Measurements from ENCODE around the gene SGPL1.

The SGPL1 gene

DNA sequence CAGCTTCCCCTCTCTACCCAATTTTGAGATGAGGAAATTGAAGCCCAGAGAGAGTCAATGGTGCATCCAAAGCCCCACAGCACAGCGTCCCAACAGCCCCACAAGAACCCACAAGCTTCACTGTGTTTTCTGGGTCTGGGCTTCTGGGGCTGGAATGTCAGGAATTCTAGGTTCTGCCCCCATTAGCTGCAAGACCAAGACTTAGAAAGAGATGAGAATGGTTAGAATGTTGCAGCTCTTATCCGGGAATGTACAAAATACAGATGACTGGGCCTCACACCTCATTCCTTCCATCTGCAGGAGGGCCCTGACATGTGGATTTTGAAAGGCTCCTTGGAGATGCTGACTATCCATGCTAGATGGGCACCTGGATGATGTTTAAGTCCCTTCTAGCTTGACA is 6.0 kb upstream of the SGPL1 start:
- H3K18ac ChIP-seq (ENCODE audit: low read length) = no peak overlapping the region
- peaks cover 5 to 10% of the 10 kb centered on the region in 2 experiments for H3K4me1 ChIP-seq (ENCODE audit: control insufficient read depth in 1 of 2, insufficient read depth in 2 of 2, low read length in 2 of 2)
- no peaks in the 10 kb centered on the region for H3K27me3 ChIP-seq (ENCODE audit: insufficient read depth, low read length)
- no peak overlapping the region for H3K9ac ChIP-seq (ENCODE audit: low read length)
- no peak overlapping the region for H3K23ac ChIP-seq (ENCODE audit: low read length)
- no peak overlapping the region for H4K12ac ChIP-seq (ENCODE audit: low read depth, low read length)
- no peak overlapping the region for H2BK5ac ChIP-seq (ENCODE audit: low read depth, low read length, poor library complexity)
- H3K36me3 ChIP-seq (ENCODE audit: control insufficient read depth in 1 of 2, insufficient read depth in 2 of 2, low read length in 2 of 2) = no peaks in the 10 kb centered on the region
- no peak overlapping the region for H3K14ac ChIP-seq (ENCODE audit: low read length)
- H2BK12ac ChIP-seq (ENCODE audit: low read length) = no peak overlapping the region
- no peaks in the 10 kb centered on the region for H3K79me1 ChIP-seq (ENCODE audit: low read length)
- H3K79me2 ChIP-seq (ENCODE audit: control insufficient read depth, insufficient read depth, low read length, poor library complexity) = no peaks in the 10 kb centered on the region
- H3K4me3 ChIP-seq (ENCODE audit: low read depth, low read length) = no peak overlapping the region
- no peak overlapping the region for H2BK120ac ChIP-seq (ENCODE audit: insufficient read depth, low read length, poor library complexity)
- H3K9me3 ChIP-seq (ENCODE audit: insufficient read depth, low read depth, low read length) = peaks cover 2% of the 10 kb centered on the region
- DNase-seq = no peak
- H3K4ac ChIP-seq (ENCODE audit: low read depth, low read length) = no peak overlapping the region
- WGBS (ENCODE audit: extremely low coverage, insufficient coverage, insufficient read length) = no CpG with 5 or more reads among the region's 2 CpGs
- H4K8ac ChIP-seq (ENCODE audit: low read depth, low read length) = no peak overlapping the region
- no peak overlapping the region for H4K91ac ChIP-seq (ENCODE audit: low read depth, low read length)
- no peak overlapping the region for H3K27ac ChIP-seq (ENCODE audit: low read depth, low read length)
- no peak overlapping the region for H2AK5ac ChIP-seq (ENCODE audit: low read length)
- H3K4me2 ChIP-seq (ENCODE audit: low read length) = no peak overlapping the region
- no peak overlapping the region for H2AFZ ChIP-seq (ENCODE audit: insufficient read depth, low read length, poor library complexity)

GRCh38 chr10:70810967-70811366 is 4.8 kb upstream of the SGPL1 start:
- H3K4me2 ChIP-seq (ENCODE audit: low read length) = no peak overlapping the region
- H2BK12ac ChIP-seq (ENCODE audit: low read length) = no peak overlapping the region
- no peak overlapping the region for H2BK120ac ChIP-seq (ENCODE audit: insufficient read depth, low read length, poor library complexity)
- no peak overlapping the region for H3K27ac ChIP-seq (ENCODE audit: low read depth, low read length)
- H4K12ac ChIP-seq (ENCODE audit: low read depth, low read length) = no peak overlapping the region
- H3K23ac ChIP-seq (ENCODE audit: low read length) = no peak overlapping the region
- no peak overlapping the region for H4K8ac ChIP-seq (ENCODE audit: low read depth, low read length)
- H3K18ac ChIP-seq (ENCODE audit: low read length) = no peak overlapping the region
- H3K9ac ChIP-seq (ENCODE audit: low read length) = no peak overlapping the region
- WGBS (ENCODE audit: extremely low coverage, insufficient coverage, insufficient read length) = no CpG with 5 or more reads among the region's 1 CpG
- no peak overlapping the region for H3K4ac ChIP-seq (ENCODE audit: low read depth, low read length)
- H2AFZ ChIP-seq (ENCODE audit: insufficient read depth, low read length, poor library complexity) = no peak overlapping the region
- H3K79me1 ChIP-seq (ENCODE audit: low read length) = peaks cover 2% of the 10 kb centered on the region
- DNase-seq = no peak
- peaks cover 2% of the 10 kb centered on the region for H3K9me3 ChIP-seq (ENCODE audit: insufficient read depth, low read depth, low read length)
- no peak overlapping the region for H2AK5ac ChIP-seq (ENCODE audit: low read length)
- no peak overlapping the region for H3K4me3 ChIP-seq (ENCODE audit: low read depth, low read length)
- H3K27me3 ChIP-seq (ENCODE audit: insufficient read depth, low read length) = no peaks in the 10 kb centered on the region
- peaks cover 2% of the 10 kb centered on the region for H3K79me2 ChIP-seq (ENCODE audit: control insufficient read depth, insufficient read depth, low read length, poor library complexity)
- H3K14ac ChIP-seq (ENCODE audit: low read length) = no peak overlapping the region
- H3K4me1 ChIP-seq (ENCODE audit: control insufficient read depth in 1 of 2, insufficient read depth in 2 of 2, low read length in 2 of 2) = peaks cover 5 to 10% of the 10 kb centered on the region in 2 experiments
- H3K36me3 ChIP-seq (ENCODE audit: control insufficient read depth in 1 of 2, insufficient read depth in 2 of 2, low read length in 2 of 2) = no peaks in the 10 kb centered on the region
- no peak overlapping the region for H4K91ac ChIP-seq (ENCODE audit: low read depth, low read length)
- H2BK5ac ChIP-seq (ENCODE audit: low read depth, low read length, poor library complexity) = no peak overlapping the region

DNA sequence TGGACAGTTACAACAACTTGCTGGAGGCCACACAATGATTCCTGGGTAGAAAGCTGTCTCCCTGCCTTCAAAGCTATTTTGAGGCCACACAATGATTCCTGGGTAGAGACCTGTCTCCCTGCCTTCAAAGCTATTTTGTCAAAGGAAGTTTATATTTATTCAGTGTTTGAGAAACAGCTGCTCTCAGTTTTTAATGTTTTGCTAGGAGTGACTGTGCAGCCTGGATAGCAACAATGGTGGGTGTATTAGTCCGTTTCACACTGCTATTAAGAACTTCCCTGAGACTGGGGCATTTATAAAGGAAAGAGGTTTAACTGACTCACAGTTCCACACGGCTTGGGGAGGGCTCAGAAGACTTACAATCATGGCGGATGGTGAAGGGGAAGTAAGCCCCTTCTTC is 3.9 kb upstream of the SGPL1 start:
- H2BK5ac ChIP-seq (ENCODE audit: low read depth, low read length, poor library complexity) = no peak overlapping the region
- no peak overlapping the region for H4K8ac ChIP-seq (ENCODE audit: low read depth, low read length)
- DNase-seq = no peak
- H4K12ac ChIP-seq (ENCODE audit: low read depth, low read length) = no peak overlapping the region
- no CpG with 5 or more reads among the region's 3 CpGs for WGBS (ENCODE audit: extremely low coverage, insufficient coverage, insufficient read length)
- H2BK12ac ChIP-seq (ENCODE audit: low read length) = no peak overlapping the region
- H3K9ac ChIP-seq (ENCODE audit: low read length) = no peak overlapping the region
- H2AK5ac ChIP-seq (ENCODE audit: low read length) = no peak overlapping the region
- H3K79me2 ChIP-seq (ENCODE audit: control insufficient read depth, insufficient read depth, low read length, poor library complexity) = peaks cover 4% of the 10 kb centered on the region
- no peak overlapping the region for H3K14ac ChIP-seq (ENCODE audit: low read length)
- H4K91ac ChIP-seq (ENCODE audit: low read depth, low read length) = no peak overlapping the region
- H3K9me3 ChIP-seq (ENCODE audit: insufficient read depth, low read depth, low read length) = peaks cover 2% of the 10 kb centered on the region
- H3K4me3 ChIP-seq (ENCODE audit: low read depth, low read length) = no peak overlapping the region
- H3K36me3 ChIP-seq (ENCODE audit: control insufficient read depth in 1 of 2, insufficient read depth in 2 of 2, low read length in 2 of 2) = no peaks in the 10 kb centered on the region
- no peak overlapping the region for H3K4ac ChIP-seq (ENCODE audit: low read depth, low read length)
- H3K4me1 ChIP-seq (ENCODE audit: control insufficient read depth in 1 of 2, insufficient read depth in 2 of 2, low read length in 2 of 2) = peaks cover 5 to 10% of the 10 kb centered on the region in 2 experiments
- H3K18ac ChIP-seq (ENCODE audit: low read length) = no peak overlapping the region
- no peak overlapping the region for H2AFZ ChIP-seq (ENCODE audit: insufficient read depth, low read length, poor library complexity)
- no peak overlapping the region for H2BK120ac ChIP-seq (ENCODE audit: insufficient read depth, low read length, poor library complexity)
- no peaks in the 10 kb centered on the region for H3K27me3 ChIP-seq (ENCODE audit: insufficient read depth, low read length)
- peaks cover 7% of the 10 kb centered on the region for H3K79me1 ChIP-seq (ENCODE audit: low read length)
- no peak overlapping the region for H3K4me2 ChIP-seq (ENCODE audit: low read length)
- no peak overlapping the region for H3K23ac ChIP-seq (ENCODE audit: low read length)
- no peak overlapping the region for H3K27ac ChIP-seq (ENCODE audit: low read depth, low read length)

- no peak overlapping the region for H2BK12ac ChIP-seq (ENCODE audit: low read length)
Observed at GRCh38 chr10:70812814-70813213, 2.9 kb upstream of the SGPL1 start.

More at GRCh38 chr10:70812814-70813213, 2.9 kb upstream of the SGPL1 start:
- no CpG with 5 or more reads among the region's 4 CpGs for WGBS (ENCODE audit: extremely low coverage, insufficient coverage, insufficient read length)
- no peak overlapping the region for H2BK5ac ChIP-seq (ENCODE audit: low read depth, low read length, poor library complexity)
- no peak overlapping the region for H3K4me2 ChIP-seq (ENCODE audit: low read length)
- H3K23ac ChIP-seq (ENCODE audit: low read length) = no peak overlapping the region
- H2AK5ac ChIP-seq (ENCODE audit: low read length) = no peak overlapping the region
- peaks cover 8 to 10% of the 10 kb centered on the region in 2 experiments for H3K4me1 ChIP-seq (ENCODE audit: control insufficient read depth in 1 of 2, insufficient read depth in 2 of 2, low read length in 2 of 2)
- peaks cover 0 to 2% of the 10 kb centered on the region in 2 experiments for H3K36me3 ChIP-seq (ENCODE audit: control insufficient read depth in 1 of 2, insufficient read depth in 2 of 2, low read length in 2 of 2)
- H2AFZ ChIP-seq (ENCODE audit: insufficient read depth, low read length, poor library complexity) = no peak overlapping the region
- H3K4me3 ChIP-seq (ENCODE audit: low read depth, low read length) = no peak overlapping the region
- no peak overlapping the region for H3K14ac ChIP-seq (ENCODE audit: low read length)
- no peak overlapping the region for H3K18ac ChIP-seq (ENCODE audit: low read length)
- no peak overlapping the region for H2BK120ac ChIP-seq (ENCODE audit: insufficient read depth, low read length, poor library complexity)
- no peak overlapping the region for H3K4ac ChIP-seq (ENCODE audit: low read depth, low read length)
- H3K79me2 ChIP-seq (ENCODE audit: control insufficient read depth, insufficient read depth, low read length, poor library complexity) = peaks cover 4% of the 10 kb centered on the region
- no peak for DNase-seq
- no peak overlapping the region for H3K9ac ChIP-seq (ENCODE audit: low read length)
- H3K27ac ChIP-seq (ENCODE audit: low read depth, low read length) = no peak overlapping the region
- no peak overlapping the region for H4K12ac ChIP-seq (ENCODE audit: low read depth, low read length)
- H4K91ac ChIP-seq (ENCODE audit: low read depth, low read length) = no peak overlapping the region
- no peak overlapping the region for H4K8ac ChIP-seq (ENCODE audit: low read depth, low read length)
- no peaks in the 10 kb centered on the region for H3K27me3 ChIP-seq (ENCODE audit: insufficient read depth, low read length)
- H3K79me1 ChIP-seq (ENCODE audit: low read length) = peaks cover 7% of the 10 kb centered on the region
- H3K9me3 ChIP-seq (ENCODE audit: insufficient read depth, low read depth, low read length) = peaks cover 2% of the 10 kb centered on the region

All from trophoblast cell (in vitro differentiated cells and primary cell).